ENCODE measurements around the gene C1orf105. TPM values are rescaled to one million over a fixed set of nuclear protein-coding genes. Genes with fewer than 3 reads are reported as not detected.

The C1orf105 gene
- total and polyA plus RNA-seq, 2 of the 13 experiments (the other 11 are each of a cell fraction or from before 2014, with no cell fraction given), result 0.15 to 0.45 TPM

- no peak for TF ChIP-seq SOX13 (IDR thresholded peaks at IDR 0.05)
- no peak for TF ChIP-seq SOX13 (CRISPR knock-in tag; conservative IDR thresholded peaks at IDR 0.05 in 1 of 2, IDR thresholded peaks at IDR 0.05 in 1 of 2)
- no peak for TF ChIP-seq REXO4 (CRISPR knock-in tag; IDR thresholded peaks at IDR 0.05; ENCODE audit: borderline replicate concordance)
- TF ChIP-seq NRL (CRISPR knock-in tag; IDR thresholded peaks at IDR 0.05; ENCODE audit: borderline replicate concordance), result no peak
- no peak for TF ChIP-seq ZNF75D (CRISPR knock-in tag; IDR thresholded peaks at IDR 0.05; ENCODE audit: borderline replicate concordance)
- TF ChIP-seq IKZF1 (IDR thresholded peaks at IDR 0.05), result no peak
- TF ChIP-seq HES4 (CRISPR knock-in tag; IDR thresholded peaks at IDR 0.05; ENCODE audit: borderline replicate concordance), result no peak
- no peak for TF ChIP-seq RXRB (CRISPR knock-in tag; IDR thresholded peaks at IDR 0.05; ENCODE audit: borderline replicate concordance)
- no peak for TF ChIP-seq SMC3 (IDR thresholded peaks at IDR 0.05; ENCODE audit: low read length)
Measured at GRCh38 chr1:172425339-172425738, 4.9 kb downstream of the C1orf105 start (continued).

- Histone ChIP-seq H3K9me3 (ENCODE audit: low read length) (no peaks in the 10 kb centered on the region), H3K4me1 (ENCODE audit: insufficient read depth, low read length) (peaks cover 20% of the 10 kb centered on the region), H3K79me2 (ENCODE audit: insufficient read depth, low read length) (no peaks in the 10 kb centered on the region), H3K36me3 (replicated peaks in 1 of 2; ENCODE audit: control insufficient read depth in 1 of 2, insufficient read depth in 2 of 2, low read length in 2 of 2) (no peaks in the 10 kb centered on the region), H3K4me3 (replicated peaks in 1 of 3; ENCODE audit: insufficient read depth in 1 of 3, low read depth in 2 of 3, low read length in 3 of 3) (no peak overlapping the region), H4K20me1 (ENCODE audit: insufficient read depth, low read length) (no peaks in the 10 kb centered on the region), H3K4me2 (ENCODE audit: low read depth, low read length) (no peak overlapping the region), H3K27ac (ENCODE audit: extremely low read length, insufficient read depth, low read length) (no peak overlapping the region), H2AFZ (ENCODE audit: low read length) (no peak overlapping the region), H3K9ac (ENCODE audit: insufficient read depth, low read depth, low read length) (no peak overlapping the region), H3K27me3 (ENCODE audit: control insufficient read depth in 1 of 2, insufficient read depth in 2 of 2, low read length in 2 of 2) (no peaks in the 10 kb centered on the region)
- no TSS peak for BruUV-seq (replicated peaks)
- CTCF ChIA-PET (ENCODE audit: low intra/inter-chr PET ratio, low total read pairs), result no interaction called here
- FAIRE-seq, result no peak
- DNase-seq (ENCODE audit: low spot score), result no peak
- WGBS (ENCODE audit: low lambda C conversion rate), result 61% methylated on average over 2 of the region's 2 CpGs
- in situ Hi-C loops (cut with HindIII; ENCODE audit: extremely low pct_ligation_motif_present, low pct_unique_long_range_greater_than_20kb), result loop anchor here (10.0 kb wide), 1 partner anchor 298 kb away; no protein-coding TSS in a partner anchor
- no peak for ATAC-seq
- no peak for TF ChIP-seq ZNF639 (CRISPR knock-in tag; conservative IDR thresholded peaks at IDR 0.05)
- POLR2A ChIA-PET, result no interaction called here
- intact Hi-C loops (cut with micrococcal nuclease; ENCODE audit: unreplicated experiment), result no loop called here
Measured at GRCh38 chr1:172427191-172427590, 6.7 kb downstream of the C1orf105 start.

Measured in HepG2 (cell line).